H1 (cell line): Measurements from ENCODE around the gene CHST1. TPM values are rescaled to one million over a fixed set of nuclear protein-coding genes. Genes with fewer than 3 reads are reported as not detected.

ENCODE experiments used
- HDAC2 ChIP-seq, 2 experiments: fragments of 300-600 bp in 1 of 2; sonication (generic) in 1 of 2; IDR thresholded peaks; 2 replicates each; pipeline ENCODE4 v1.6.1; 2011 to 2012; ENCODE audit warnings: low read depth in 2 of 2, low read length in 2 of 2, mild to moderate bottlenecking in 2 of 2, moderate library complexity in 2 of 2, borderline replicate concordance in 1 of 2, inconsistent platforms in 1 of 2
- MAFK ChIP-seq: IDR thresholded peaks from 2 replicates; pipeline ENCODE4 v1.6.1; 2012; ENCODE audit warnings: low read depth, mild to moderate bottlenecking, improper control_type of control experiment, low read length
- polyA plus RNA-seq, 7 experiments: library from polyadenylated mRNA; depleted of rRNA in 3 of 7; stranded (reverse) in 5 of 7; unstranded in 2 of 7; fragments of >200 nt in 5 of 7; fragments of 200-250 nt in 2 of 7; gene quantifications; 1 replicate in 5 of 7; 2 replicates in 1 of 7; 4 replicates in 1 of 7; pipeline versions ENCODE4 v1.2.1 to v1.2.3, GENCODE V29; 2011 to 2013; ENCODE audit warnings: missing spikeins in 2 of 7, mixed read lengths in 2 of 7
- total RNA-seq: library from RNA; stranded (reverse); fragmentation: NEBNext Ultra II Directional; extraction: Animal tissue kit (Norgen Biotek cat#: 25700); gene quantifications from 2 replicates; pipeline ENCODE4 v1.2.1, GENCODE V29; 2021

CHST1 gene
- total and polyA plus RNA-seq, 2 of the 8 experiments (the other 6 are each of a cell fraction or from before 2014, with no cell fraction given), result 1.6 to 3.8 TPM

DNA sequence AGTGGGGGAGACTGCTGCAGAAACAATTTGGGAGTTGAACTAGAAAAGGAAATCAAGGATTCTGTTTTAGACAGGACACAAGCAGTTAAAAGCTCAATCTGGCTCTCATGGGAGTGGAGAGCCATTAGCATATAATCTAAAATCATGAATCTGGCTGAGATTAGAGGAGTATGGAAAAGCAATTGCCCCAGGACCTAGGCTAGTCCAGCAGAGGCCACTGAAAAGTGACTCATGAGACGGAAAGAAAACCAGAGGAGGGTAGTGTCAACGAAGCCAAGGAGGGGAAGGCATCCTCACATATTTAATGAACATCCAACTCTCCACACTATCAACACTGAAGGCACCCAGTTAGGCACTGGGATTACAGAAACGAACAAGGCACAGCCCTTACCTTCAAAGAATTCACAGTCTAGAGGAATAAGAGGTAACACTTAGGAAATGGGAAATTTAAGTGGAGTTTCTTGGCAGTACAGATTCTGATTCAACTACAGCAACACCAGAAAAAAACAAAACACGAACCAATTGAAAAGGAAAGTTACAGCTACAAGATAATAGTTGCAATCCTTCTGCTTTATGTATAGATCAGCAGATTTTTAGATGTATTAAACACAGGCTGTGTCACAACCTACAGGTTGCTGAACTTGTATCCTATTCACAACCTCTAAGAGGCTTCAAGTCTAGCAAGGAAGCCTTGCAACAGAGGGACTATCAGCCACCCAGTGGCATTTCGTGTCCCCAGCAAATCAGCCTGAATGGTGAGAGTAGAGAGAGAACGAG lies 43.7 kb upstream of the CHST1 start (continued):
- TF ChIP-seq MAFK (no peak), HDAC2 (IDR thresholded peaks at IDR 0.05; ENCODE audit: borderline replicate concordance in 1 of 2, low read depth in 2 of 2, low read length in 2 of 2) (no peak)
- TF ChIP-seq, all 59 proteins: peak for 0
